Progenitor cell of endocrine pancreas (in vitro differentiated cells): ENCODE data around the gene PTBP2. TPM values are rescaled to one million over a fixed set of nuclear protein-coding genes. Genes with fewer than 3 reads are reported as not detected.
A peak's percentile ranks its signal among the peaks of the same experiment; 100 is the strongest.

ENCODE experiments used
- DNase-seq: peaks from one replicate; pipeline ENCODE4 v3.0.0; 2021; ENCODE audit warnings: low spot score; ENCODE audit not compliant: unreplicated experiment
- H3K27ac Mint-ChIP-seq: 2 replicates; pipeline ENCODE4 v1.8.0; 2021; ENCODE audit warnings: mild to moderate bottlenecking, moderate library complexity, mixed read lengths
- H3K27me3 Mint-ChIP-seq: 2 replicates; pipeline ENCODE4 v1.8.0; 2021; ENCODE audit warnings: mixed read lengths
- H3K36me3 Mint-ChIP-seq: 2 replicates; pipeline ENCODE4 v1.8.0; 2022; ENCODE audit warnings: mixed read lengths; ENCODE audit not compliant: insufficient read depth
- H3K4me1 Mint-ChIP-seq: 2 replicates; pipeline ENCODE4 v1.8.0; 2021; ENCODE audit warnings: low read depth, mixed read lengths
- H3K4me3 Mint-ChIP-seq: 2 replicates; pipeline ENCODE4 v1.8.0; 2021; ENCODE audit warnings: low read depth, mild to moderate bottlenecking, moderate library complexity, mixed read lengths
- H3K9me3 Mint-ChIP-seq: 2 replicates; pipeline ENCODE4 v1.8.0; 2021; ENCODE audit warnings: low read depth, mixed read lengths
- total RNA-seq: library from RNA; stranded (reverse); gene quantifications from 2 replicates; pipeline ENCODE4 v1.2.1, GENCODE V29; 2021
- TF ChIP-seq, protein P1 (sequence below): fragments of 200-600 bp; sonication (generic); IDR thresholded peaks from one replicate; pipeline ENCODE4 v1.5.0; 2021; ENCODE audit warnings: antibody characterized with exemption, mild to moderate bottlenecking; ENCODE audit not compliant: unreplicated experiment

The PTBP2 gene
- total RNA-seq, 1 donor from 2014 or later, result 91.2 TPM

DNA sequence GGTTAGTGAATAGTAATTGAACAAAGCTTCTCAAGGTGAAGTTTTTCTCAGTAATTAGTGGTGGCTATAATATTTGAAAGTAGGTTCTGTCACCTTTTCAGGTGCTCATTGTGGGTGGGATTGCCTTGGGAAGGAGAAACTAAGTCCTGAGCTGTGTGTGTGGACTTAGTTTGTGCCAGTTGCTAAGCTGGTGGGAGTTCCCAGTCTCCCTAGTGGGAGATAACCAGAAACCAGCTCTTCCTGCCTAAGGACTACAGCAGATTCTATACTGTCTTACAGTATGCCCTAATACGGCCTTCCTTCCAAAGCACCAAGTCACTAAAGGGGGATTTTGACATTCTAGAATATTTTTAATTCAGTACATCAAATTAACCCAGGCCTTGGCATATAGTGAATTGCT is 94.3 kb downstream of the PTBP2 start:
- peaks cover 24% of the 10 kb centered on the region for H3K36me3 Mint-ChIP-seq
- no peaks in the 10 kb centered on the region for H3K27me3 Mint-ChIP-seq
- peak overlapping the region; percentile 78 for H3K27ac Mint-ChIP-seq

DNA sequence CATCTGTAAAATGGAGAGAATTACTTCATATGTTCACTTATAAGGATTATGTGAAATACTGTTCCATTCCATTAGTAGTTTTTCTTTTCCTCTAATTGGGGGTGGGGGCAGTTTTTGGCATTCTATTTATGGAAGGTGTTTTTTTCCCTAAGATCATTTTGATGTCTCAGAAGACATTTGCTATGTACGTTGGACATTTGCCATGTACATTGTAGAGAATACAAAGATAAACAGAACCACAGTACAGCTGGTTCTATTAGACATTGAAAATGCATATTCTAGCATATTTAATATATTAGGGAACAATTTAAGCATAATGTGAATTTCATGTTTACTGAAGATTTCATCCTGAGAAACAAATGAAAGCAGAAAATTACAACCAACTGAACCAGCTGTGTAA is 98.5 kb downstream of the PTBP2 start:
- no peaks in the 10 kb centered on the region for H3K27me3 Mint-ChIP-seq
- TF ChIP-seq, protein P1, sequence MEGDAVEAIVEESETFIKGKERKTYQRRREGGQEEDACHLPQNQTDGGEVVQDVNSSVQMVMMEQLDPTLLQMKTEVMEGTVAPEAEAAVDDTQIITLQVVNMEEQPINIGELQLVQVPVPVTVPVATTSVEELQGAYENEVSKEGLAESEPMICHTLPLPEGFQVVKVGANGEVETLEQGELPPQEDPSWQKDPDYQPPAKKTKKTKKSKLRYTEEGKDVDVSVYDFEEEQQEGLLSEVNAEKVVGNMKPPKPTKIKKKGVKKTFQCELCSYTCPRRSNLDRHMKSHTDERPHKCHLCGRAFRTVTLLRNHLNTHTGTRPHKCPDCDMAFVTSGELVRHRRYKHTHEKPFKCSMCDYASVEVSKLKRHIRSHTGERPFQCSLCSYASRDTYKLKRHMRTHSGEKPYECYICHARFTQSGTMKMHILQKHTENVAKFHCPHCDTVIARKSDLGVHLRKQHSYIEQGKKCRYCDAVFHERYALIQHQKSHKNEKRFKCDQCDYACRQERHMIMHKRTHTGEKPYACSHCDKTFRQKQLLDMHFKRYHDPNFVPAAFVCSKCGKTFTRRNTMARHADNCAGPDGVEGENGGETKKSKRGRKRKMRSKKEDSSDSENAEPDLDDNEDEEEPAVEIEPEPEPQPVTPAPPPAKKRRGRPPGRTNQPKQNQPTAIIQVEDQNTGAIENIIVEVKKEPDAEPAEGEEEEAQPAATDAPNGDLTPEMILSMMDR, result no peak
- H3K27ac Mint-ChIP-seq, result no peak overlapping the region
- H3K36me3 Mint-ChIP-seq, result peaks cover 11% of the 10 kb centered on the region
- no peak for DNase-seq
- H3K4me1 Mint-ChIP-seq, result no peaks in the 10 kb centered on the region
- H3K9me3 Mint-ChIP-seq, result no peaks in the 10 kb centered on the region
- H3K4me3 Mint-ChIP-seq, result no peak overlapping the region

More for the DNA sequence above, 94.3 kb downstream of the PTBP2 start:
- no peak for DNase-seq
- H3K4me1 Mint-ChIP-seq, result peaks cover 1% of the 10 kb centered on the region
- no peak overlapping the region for H3K4me3 Mint-ChIP-seq
- TF ChIP-seq, protein P1, result no peak
- H3K9me3 Mint-ChIP-seq, result no peaks in the 10 kb centered on the region

DNA sequence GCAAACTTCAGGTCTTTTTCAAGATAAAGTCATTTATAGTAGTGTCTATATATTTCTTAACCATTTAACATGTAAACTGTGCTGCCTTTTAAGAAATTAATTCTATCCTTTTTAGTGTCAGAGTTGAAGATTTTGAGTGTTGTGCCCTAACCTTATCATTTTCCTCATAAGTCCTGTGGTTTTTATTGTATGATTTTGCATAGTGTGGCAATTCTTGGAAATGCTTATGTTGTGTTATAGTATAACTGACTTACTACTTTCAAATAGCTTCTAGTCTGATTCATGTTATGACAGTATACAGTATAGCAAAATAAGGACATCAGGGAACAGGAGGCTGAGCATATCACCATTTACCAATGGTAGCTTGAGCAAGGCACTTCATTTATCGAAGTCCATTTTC is 99.1 kb downstream of the PTBP2 start:
- TF ChIP-seq, protein P1, result no peak
- Mint-ChIP-seq H3K27ac (no peak overlapping the region), H3K27me3 (no peaks in the 10 kb centered on the region), H3K4me1 (no peaks in the 10 kb centered on the region), H3K4me3 (no peak overlapping the region), H3K9me3 (no peaks in the 10 kb centered on the region), H3K36me3 (peaks cover 10% of the 10 kb centered on the region)
- no peak for DNase-seq

DNA sequence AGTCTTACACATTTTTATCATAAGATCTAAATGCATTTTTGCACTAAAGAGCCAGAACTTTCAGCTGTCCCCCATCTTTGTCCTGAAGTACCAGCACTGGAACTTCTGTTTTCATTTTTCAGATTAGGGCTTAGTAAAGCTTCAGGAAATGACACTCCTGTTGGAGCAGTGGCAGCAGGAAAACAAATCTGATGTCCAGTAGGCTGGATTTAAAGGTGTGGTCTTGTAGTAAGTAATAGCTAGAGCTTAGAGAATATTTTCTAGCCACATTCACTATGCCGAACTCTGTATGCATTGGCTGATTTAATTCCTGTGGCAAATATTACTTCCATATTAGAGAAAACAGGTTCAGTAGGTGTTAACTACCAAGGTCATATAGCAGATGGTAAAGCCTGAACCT is 103.6 kb downstream of the PTBP2 start:
- Mint-ChIP-seq H3K27me3 (no peaks in the 10 kb centered on the region), H3K4me1 (no peaks in the 10 kb centered on the region), H3K9me3 (no peaks in the 10 kb centered on the region), H3K4me3 (no peak overlapping the region), H3K27ac (no peak overlapping the region), H3K36me3 (peaks cover 10% of the 10 kb centered on the region)
- no peak for DNase-seq
- TF ChIP-seq, protein P1, result no peak

DNA sequence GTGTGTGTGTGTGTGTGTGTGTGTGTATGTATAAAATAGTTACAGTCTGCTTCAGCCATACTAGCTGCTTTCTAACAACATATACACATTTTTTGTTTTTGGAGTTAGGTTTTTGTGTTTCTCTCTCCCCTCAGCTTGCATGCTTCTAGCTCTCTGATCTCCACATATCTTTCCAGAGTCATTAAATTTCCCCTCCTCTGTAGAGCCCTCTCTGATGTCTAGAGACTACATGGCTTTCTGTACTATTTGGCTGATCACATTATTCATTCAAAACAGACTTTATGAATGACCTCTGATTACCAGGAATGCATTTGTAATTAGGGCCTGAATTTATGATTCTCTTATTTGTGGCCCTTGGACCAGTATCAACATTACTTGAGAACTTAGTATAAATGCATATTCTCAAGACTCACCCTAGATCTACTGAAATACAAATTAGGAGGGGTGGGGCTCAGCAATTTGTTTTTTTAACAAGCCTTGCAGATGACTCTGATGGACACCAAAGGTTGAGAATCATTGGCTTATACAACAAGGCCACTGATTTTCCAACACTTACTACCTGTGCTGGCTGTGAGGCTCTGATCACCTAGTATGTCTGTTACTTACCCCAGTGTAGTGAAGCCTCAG is 104.5 kb downstream of the PTBP2 start:
- no peak overlapping the region for H3K4me3 Mint-ChIP-seq
- no peak overlapping the region for H3K27ac Mint-ChIP-seq
- TF ChIP-seq, protein P1, result no peak
- peaks cover 8% of the 10 kb centered on the region for H3K36me3 Mint-ChIP-seq
- no peaks in the 10 kb centered on the region for H3K27me3 Mint-ChIP-seq
- H3K4me1 Mint-ChIP-seq, result no peaks in the 10 kb centered on the region
- H3K9me3 Mint-ChIP-seq, result no peaks in the 10 kb centered on the region
- no peak for DNase-seq
